ENCODE results near the gene COA8. TPM values are rescaled to one million over a fixed set of nuclear protein-coding genes. Genes with fewer than 3 reads are reported as not detected.

COA8 gene
- total and polyA plus RNA-seq, 8 donors = 17.0 to 31.7 (median 26.5) TPM

DNA sequence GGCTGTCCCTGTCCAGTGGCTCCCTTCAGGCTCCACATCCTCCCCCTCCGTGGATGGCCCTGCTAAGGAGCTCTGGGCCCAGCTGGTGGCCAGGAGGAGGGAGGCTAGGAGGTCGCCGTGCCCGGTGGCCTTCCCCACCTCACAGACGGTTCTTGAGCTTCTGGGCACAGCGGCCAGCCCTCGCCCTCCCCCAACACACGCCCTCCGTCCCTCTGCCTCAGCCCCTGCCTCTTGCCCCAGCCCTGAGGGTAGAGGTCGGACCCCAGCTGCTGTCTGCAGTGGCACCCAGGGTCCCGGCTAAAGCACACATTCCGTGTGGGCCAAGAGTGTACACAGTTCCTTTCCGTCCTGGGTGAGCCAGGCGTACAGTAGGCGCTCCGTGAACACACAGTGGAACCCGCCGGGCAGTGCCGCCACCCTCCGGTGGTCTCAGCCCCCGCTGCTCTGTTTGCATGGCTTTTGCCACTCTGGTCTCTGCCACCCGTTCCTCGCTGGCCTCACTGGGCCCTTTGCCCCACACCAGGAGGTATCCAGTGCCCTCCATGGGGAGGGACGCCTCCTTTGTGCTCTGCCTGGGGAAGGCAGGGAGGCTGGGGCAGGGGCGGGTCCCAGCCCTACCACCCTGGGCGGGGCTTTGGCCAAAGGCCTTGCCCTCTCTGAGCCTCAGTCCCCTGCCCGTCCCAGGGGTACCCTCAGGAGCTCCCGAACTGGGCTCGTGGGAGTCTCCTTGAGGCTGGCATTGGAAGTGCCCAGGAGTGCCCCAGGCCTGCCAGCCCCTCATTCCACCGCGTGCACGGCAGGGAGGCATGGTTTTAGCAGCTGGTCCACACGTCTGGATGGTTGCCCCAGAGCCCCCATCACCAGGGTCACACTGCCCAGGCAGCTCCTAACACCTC, 20.8 kb upstream of the COA8 start:
- Histone ChIP-seq H3K27ac (no peak overlapping the region), H3K9me3 (no peaks in the 10 kb centered on the region), H3K4me1 (peaks cover 0 to 3% (median 0%) of the 10 kb centered on the region in 3 donors), H3K36me3 (no peaks in the 10 kb centered on the region), H3K4me3 (no peak overlapping the region), H3K27me3 (no peaks in the 10 kb centered on the region)
- TF ChIP-seq, protein P1, sequence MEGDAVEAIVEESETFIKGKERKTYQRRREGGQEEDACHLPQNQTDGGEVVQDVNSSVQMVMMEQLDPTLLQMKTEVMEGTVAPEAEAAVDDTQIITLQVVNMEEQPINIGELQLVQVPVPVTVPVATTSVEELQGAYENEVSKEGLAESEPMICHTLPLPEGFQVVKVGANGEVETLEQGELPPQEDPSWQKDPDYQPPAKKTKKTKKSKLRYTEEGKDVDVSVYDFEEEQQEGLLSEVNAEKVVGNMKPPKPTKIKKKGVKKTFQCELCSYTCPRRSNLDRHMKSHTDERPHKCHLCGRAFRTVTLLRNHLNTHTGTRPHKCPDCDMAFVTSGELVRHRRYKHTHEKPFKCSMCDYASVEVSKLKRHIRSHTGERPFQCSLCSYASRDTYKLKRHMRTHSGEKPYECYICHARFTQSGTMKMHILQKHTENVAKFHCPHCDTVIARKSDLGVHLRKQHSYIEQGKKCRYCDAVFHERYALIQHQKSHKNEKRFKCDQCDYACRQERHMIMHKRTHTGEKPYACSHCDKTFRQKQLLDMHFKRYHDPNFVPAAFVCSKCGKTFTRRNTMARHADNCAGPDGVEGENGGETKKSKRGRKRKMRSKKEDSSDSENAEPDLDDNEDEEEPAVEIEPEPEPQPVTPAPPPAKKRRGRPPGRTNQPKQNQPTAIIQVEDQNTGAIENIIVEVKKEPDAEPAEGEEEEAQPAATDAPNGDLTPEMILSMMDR (IDR thresholded peaks at IDR 0.05) = no peak
- DNase-seq (peak in 1 of 6 donors; percentile 36), FAIRE-seq (no peak), ATAC-seq (no peak)
- 59 to 75% methylated on average over 33 of the region's 33 CpGs for WGBS, 2 donors
- intact Hi-C loops (cut with DNase I) = loop anchor here in 1 of 3 donors (10.0 kb wide), 1 partner anchor 47 kb away; no protein-coding TSS in a partner anchor

DNA sequence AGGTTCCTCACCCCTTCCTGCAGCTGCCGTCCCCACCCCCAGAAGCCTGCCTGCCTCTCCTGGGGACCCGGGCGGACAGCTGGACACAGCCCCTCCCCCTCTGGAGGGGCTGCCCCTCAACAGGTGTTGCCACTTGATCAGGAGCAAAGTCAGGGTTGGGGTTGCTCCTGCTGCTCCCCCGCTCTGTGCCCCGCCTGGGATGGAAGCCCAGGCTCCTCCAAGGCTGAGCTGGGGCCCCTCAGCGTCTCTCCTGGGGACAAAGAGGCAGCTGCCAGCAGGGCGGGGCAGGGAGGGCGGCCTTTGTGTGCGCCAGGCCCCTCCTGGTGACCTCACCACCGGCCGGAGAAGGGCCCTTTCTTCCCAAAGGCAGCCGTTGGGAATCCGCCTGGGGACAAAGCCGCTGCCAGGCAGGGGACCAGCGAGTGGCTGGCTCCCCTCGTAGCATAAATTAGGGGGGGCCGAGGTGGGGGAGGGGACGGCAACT, 20.1 kb upstream of the COA8 start:
- FAIRE-seq (no peak), DNase-seq (peak in 3 of 6 donors; percentile 13 to 74 (median 57)), ATAC-seq (peak in 2 of 4 donors; percentile 12 to 31)
- H3K27me3 ChIP-seq = no peaks in the 10 kb centered on the region
- H3K4me1 ChIP-seq = peaks cover 0 to 3% (median 0%) of the 10 kb centered on the region in 3 donors
- 19% methylated on average over 18 of the region's 18 CpGs for WGBS, 2 donors
- TF ChIP-seq, protein P1 (IDR thresholded peaks at IDR 0.05) = no peak
- H3K9me3 ChIP-seq = no peaks in the 10 kb centered on the region
- H3K36me3 ChIP-seq = no peaks in the 10 kb centered on the region
- intact Hi-C loops (cut with DNase I) = loop anchor here in 1 of 3 donors (10.0 kb wide), 1 partner anchor 48 kb away; no protein-coding TSS in a partner anchor
- H3K27ac ChIP-seq = no peak overlapping the region
- no peak overlapping the region for H3K4me3 ChIP-seq

DNA sequence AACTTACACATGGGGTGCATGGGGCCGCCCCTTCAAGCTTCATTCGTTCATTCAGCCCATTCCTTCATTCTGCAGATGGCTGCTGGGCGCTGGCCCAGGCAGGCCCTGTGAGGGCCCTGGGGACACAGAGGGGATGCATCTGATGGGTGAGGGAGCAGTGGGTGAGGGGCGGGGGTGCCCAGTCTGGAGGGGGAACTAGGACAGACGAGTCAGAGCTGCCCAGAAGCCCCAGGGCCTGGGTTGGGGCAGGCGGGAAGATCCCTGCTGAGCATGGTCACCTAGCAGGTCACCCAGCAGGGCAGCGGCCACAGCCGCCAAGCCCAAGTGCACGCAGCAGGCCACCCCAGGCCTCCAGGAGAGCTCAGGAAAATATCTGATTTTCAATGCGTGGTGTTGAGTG, 19.6 kb upstream of the COA8 start:
- H3K27me3 ChIP-seq = no peaks in the 10 kb centered on the region
- WGBS, 2 donors = 65 to 73% methylated on average over 7 to 10 of the region's 10 CpGs
- intact Hi-C loops (cut with DNase I) = loop anchor here in 1 of 3 donors (10.0 kb wide), 1 partner anchor 48 kb away; no protein-coding TSS in a partner anchor
- peaks cover 0 to 3% (median 0%) of the 10 kb centered on the region in 3 donors for H3K4me1 ChIP-seq
- ATAC-seq = no peak
- peak in 3 of 6 donors; percentile 23 to 72 (median 41) for DNase-seq
- TF ChIP-seq, protein P1 (IDR thresholded peaks at IDR 0.05) = no peak
- no peak overlapping the region for H3K4me3 ChIP-seq
- no peaks in the 10 kb centered on the region for H3K36me3 ChIP-seq
- no peak overlapping the region for H3K27ac ChIP-seq
- no peaks in the 10 kb centered on the region for H3K9me3 ChIP-seq
- FAIRE-seq = no peak

DNA sequence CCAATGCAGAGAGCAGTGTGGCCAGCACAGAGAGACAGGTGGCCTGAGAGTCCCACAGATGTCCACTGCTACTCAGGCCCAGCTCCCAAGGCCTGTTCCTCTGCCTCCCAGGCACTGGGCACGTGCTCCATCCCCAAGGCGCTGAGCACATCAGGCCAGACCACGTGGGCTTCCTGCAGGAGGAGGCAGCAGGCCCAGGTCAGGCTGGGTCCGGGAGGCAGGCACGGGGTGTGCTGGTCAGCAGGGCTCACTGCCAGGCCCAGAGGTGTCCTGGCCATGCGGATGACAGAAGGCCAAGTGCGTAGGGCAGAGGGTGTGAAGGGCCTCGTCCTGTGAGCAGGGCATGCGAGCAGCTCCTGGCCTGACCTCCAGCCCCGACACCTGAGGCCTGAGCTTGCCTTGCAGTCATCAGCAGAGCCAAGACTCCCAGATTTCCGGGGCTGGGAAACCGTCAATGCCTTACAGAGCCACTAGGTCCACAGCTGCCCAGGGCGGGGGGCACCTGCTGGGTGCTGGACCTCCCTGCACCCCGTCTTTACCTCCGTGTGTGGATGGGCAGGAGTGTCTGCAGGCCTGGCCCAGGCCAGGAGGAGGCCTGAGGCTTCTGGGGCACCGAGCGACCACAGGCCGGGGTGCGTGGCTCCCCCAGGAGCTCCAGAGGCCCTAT, 18.9 kb upstream of the COA8 start:
- WGBS, 2 donors = 80 to 87% methylated on average over 14 to 19 of the region's 19 CpGs
- DNase-seq = peak in 4 of 6 donors; percentile 14 to 83 (median 44)
- no peaks in the 10 kb centered on the region for H3K27me3 ChIP-seq
- no peaks in the 10 kb centered on the region for H3K4me1 ChIP-seq
- no peak overlapping the region for H3K27ac ChIP-seq
- no peak for ATAC-seq
- TF ChIP-seq, protein P1 (IDR thresholded peaks at IDR 0.05) = no peak
- FAIRE-seq = no peak
- intact Hi-C loops (cut with DNase I) = loop anchor here in 1 of 3 donors (10.0 kb wide), 1 partner anchor 49 kb away; no protein-coding TSS in a partner anchor
- no peaks in the 10 kb centered on the region for H3K36me3 ChIP-seq
- H3K4me3 ChIP-seq = no peak overlapping the region
- H3K9me3 ChIP-seq = no peaks in the 10 kb centered on the region
